BE2C (cell line): ENCODE results near the gene CHD5. TPM values are rescaled to one million over a fixed set of nuclear protein-coding genes. Genes with fewer than 3 reads are reported as not detected.

ENCODE experiments used
- DNase-seq: peaks from one replicate; pipeline ENCODE4 v3.0.0-alpha.2; 2020
- H3K27me3 ChIP-seq: fragments of 250-450 bp; sonication (Bioruptor Pico); 2 replicates; pipeline ENCODE4 v1.5.1; 2020; ENCODE audit warnings: mild to moderate bottlenecking
- H3K36me3 ChIP-seq: fragments of 250-450 bp; sonication (Bioruptor Pico); 2 replicates; pipeline ENCODE4 v1.5.1; 2020; ENCODE audit warnings: mild to moderate bottlenecking
- H3K4me1 ChIP-seq: fragments of 250-450 bp; sonication (Bioruptor Pico); 2 replicates; pipeline ENCODE4 v1.5.1; 2020
- H3K4me3 ChIP-seq: 2 replicates; pipeline ENCODE4 v1.5.1; 2011; ENCODE audit warnings: low read depth, low read length
- H3K9me3 ChIP-seq: fragments of 250-450 bp; sonication (Bioruptor Pico); 2 replicates; pipeline ENCODE4 v1.5.1; 2020
- polyA plus RNA-seq: library from polyadenylated mRNA; unstranded; fragments of >200 nt; gene quantifications from one replicate; pipeline ENCODE4 v1.2.1, GENCODE V29; 2012; ENCODE audit warnings: low read depth, missing spikeins; ENCODE audit not compliant: insufficient read length, insufficient read depth
- TF ChIP-seq, protein P1 (sequence below): IDR thresholded peaks from 2 replicates; pipeline ENCODE4 v1.5.1; 2012; ENCODE audit warnings: mild to moderate bottlenecking, low read depth, low read length

CHD5 gene
- polyA plus RNA-seq = 0.52 TPM

DNA sequence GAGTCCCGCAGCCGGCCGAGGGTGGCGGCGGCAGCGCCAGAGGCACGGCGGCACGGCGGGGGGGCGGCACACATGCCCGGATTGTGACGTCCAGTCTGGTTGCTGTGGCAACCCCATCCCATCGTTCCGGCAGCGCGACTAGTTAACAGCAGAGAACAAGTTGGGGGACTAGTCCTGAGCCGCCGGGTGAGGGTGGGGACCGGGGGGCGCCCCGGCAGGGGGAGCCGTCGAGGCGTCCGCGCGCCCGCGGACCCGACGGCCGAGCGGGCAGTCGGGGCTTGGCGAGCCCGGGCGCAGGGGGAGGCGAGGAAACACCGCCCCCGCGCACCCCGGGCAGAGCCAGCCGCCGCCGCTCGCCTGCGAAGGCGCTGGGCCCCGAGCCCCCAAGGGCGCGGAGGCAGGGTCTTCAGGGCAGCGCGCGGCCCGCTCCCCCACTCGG is at the start of gene CHD5:
CHD5 (minus strand) TSS at position 54 of the 439 bp plus-strand sequence. CDS start 298 bp downstream, outside the sequence.
- TF ChIP-seq, protein P1, sequence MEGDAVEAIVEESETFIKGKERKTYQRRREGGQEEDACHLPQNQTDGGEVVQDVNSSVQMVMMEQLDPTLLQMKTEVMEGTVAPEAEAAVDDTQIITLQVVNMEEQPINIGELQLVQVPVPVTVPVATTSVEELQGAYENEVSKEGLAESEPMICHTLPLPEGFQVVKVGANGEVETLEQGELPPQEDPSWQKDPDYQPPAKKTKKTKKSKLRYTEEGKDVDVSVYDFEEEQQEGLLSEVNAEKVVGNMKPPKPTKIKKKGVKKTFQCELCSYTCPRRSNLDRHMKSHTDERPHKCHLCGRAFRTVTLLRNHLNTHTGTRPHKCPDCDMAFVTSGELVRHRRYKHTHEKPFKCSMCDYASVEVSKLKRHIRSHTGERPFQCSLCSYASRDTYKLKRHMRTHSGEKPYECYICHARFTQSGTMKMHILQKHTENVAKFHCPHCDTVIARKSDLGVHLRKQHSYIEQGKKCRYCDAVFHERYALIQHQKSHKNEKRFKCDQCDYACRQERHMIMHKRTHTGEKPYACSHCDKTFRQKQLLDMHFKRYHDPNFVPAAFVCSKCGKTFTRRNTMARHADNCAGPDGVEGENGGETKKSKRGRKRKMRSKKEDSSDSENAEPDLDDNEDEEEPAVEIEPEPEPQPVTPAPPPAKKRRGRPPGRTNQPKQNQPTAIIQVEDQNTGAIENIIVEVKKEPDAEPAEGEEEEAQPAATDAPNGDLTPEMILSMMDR = no peak
- H3K4me3 ChIP-seq = no peak within 1 kb of the TSS
- peaks cover 29% of the 10 kb centered on the region for H3K27me3 ChIP-seq
- DNase-seq = no peak
- H3K4me1 ChIP-seq = no peaks in the 10 kb centered on the region
- H3K9me3 ChIP-seq = no peaks in the 10 kb centered on the region
- peaks cover 2% of the 10 kb centered on the region for H3K36me3 ChIP-seq

DNA sequence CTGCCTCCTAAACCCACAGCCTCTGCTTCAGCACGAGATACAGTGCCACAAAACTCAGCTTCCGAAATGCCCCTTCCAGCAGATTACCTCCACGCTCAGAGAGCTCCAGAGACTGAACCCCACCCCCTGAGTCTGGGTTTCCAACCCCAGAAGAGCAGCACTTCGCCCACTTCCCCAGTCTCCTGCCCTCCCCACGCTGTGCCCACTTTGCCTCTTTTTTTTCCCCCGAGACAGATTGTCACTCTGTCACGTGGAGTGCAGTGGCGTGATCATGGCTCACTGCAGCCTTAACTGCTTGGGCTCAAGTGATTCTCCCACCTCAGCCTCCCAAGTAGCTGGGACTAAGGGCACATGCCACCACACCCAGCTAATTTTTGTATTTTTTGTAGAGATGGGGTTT is 45.5 kb upstream of the CHD5 start:
- Histone ChIP-seq H3K9me3 (no peaks in the 10 kb centered on the region), H3K36me3 (peaks cover 23% of the 10 kb centered on the region), H3K27me3 (no peaks in the 10 kb centered on the region), H3K4me3 (no peak overlapping the region), H3K4me1 (no peaks in the 10 kb centered on the region)
- TF ChIP-seq, protein P1 = no peak
- DNase-seq = no peak

DNA sequence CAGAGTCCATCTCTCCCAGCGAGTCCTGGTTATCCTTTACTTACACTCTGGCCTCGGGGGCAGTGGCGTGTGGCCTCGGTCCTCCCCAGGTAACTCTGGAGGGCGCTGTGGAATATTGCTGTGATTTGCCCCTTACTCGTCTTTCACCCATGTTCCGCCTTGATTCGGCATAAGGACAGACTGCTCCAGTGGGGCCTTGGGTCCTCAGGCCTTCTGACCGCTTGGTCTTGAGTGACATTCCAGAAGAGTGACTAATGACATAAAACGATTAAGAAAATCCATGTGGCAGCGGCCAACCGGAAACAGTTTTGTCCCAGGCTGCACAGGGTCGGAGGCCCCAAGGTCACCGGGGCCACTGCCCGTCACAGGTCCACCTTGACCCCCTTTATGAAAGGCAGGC is 44.6 kb upstream of the CHD5 start:
- no peak for DNase-seq
- Histone ChIP-seq H3K27me3 (no peaks in the 10 kb centered on the region), H3K9me3 (no peaks in the 10 kb centered on the region), H3K36me3 (peaks cover 23% of the 10 kb centered on the region), H3K4me3 (no peak overlapping the region), H3K4me1 (no peaks in the 10 kb centered on the region)
- TF ChIP-seq, protein P1 = no peak

DNA sequence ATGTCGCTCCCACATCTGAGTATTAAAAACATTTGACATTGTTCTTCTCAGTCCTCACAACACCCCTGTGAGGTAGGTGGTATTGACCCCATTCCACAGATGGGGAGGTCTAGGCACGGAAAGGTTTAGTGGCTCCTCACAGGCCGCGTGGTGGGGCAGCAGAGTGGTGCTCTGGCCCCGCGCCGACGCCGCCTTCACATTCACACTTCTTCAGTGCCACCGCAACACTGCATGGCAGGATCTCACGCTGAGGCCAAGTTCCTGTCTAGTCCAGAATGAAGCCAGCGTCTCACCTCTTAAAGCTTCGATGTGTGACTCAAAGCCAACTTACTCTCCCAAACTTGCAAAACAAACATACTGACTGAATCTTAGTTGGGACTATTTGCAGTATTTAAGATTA is 43.5 kb upstream of the CHD5 start:
- no peaks in the 10 kb centered on the region for H3K9me3 ChIP-seq
- TF ChIP-seq, protein P1 = no peak
- peaks cover 23% of the 10 kb centered on the region for H3K36me3 ChIP-seq
- DNase-seq = no peak
- H3K27me3 ChIP-seq = no peaks in the 10 kb centered on the region
- H3K4me1 ChIP-seq = no peaks in the 10 kb centered on the region
- no peak overlapping the region for H3K4me3 ChIP-seq

DNA sequence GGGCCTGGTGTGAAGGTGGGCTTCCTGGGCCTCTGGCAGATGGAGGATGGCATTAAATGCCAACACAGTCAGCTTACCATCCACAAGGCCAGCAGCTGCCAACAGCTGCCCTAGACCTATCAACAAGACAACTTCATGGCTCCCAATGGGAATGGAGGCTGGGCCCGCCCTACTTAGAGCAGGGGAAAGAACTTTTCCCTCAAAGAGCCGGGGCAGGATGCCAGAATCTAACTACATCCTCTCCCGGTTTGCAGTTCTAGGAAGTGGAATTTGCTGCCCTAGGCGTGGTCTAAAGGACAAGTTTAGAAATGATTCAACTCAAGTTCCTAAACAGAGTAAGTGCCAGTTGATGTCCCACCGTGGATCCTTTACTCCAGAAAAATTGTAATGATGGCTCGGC is 42.5 kb upstream of the CHD5 start:
- Histone ChIP-seq H3K9me3 (no peaks in the 10 kb centered on the region), H3K27me3 (no peaks in the 10 kb centered on the region), H3K4me3 (no peak overlapping the region), H3K4me1 (no peaks in the 10 kb centered on the region), H3K36me3 (peaks cover 23% of the 10 kb centered on the region)
- DNase-seq = no peak
- TF ChIP-seq, protein P1 = no peak

DNA sequence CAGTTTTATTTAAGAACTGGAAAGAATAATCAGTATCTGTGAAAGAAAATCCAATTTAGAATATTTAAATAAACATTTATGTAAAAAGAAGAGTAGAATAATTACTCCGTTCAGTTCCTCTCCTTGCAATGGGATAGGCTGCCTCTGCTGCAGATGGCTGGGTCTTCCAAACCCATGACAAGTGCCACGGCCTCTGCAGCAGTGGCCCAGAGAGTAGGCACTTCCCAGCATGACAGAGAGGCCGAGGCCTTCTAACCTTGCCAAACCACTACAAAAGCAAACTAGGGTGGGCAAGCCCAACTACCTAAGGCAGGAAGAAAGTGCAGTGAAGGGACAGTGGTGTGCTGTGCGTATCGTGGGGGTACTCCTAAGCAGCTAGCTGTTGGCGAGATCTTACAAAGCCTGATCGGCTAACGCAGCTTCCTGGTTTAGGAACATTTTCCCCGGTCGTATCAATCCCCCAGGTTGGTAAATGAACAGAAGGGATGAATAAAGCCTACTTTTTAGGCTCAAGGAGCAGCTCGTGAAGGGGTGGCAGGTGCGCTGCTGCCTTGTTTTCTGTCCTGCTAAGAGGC is 41.2 kb upstream of the CHD5 start:
- Histone ChIP-seq H3K4me1 (no peaks in the 10 kb centered on the region), H3K4me3 (no peak overlapping the region), H3K36me3 (peaks cover 23% of the 10 kb centered on the region), H3K9me3 (no peaks in the 10 kb centered on the region), H3K27me3 (no peaks in the 10 kb centered on the region)
- no peak for DNase-seq
- TF ChIP-seq, protein P1 = no peak
